ENCODE data around the gene CLEC4C. TPM values are rescaled to one million over a fixed set of nuclear protein-coding genes. Genes with fewer than 3 reads are reported as not detected.

CLEC4C gene
- total and polyA plus RNA-seq, 2 donors (not counting 1 experiment from before 2014, with no cell fraction given) = 0.39 to 1.4 TPM

DNA sequence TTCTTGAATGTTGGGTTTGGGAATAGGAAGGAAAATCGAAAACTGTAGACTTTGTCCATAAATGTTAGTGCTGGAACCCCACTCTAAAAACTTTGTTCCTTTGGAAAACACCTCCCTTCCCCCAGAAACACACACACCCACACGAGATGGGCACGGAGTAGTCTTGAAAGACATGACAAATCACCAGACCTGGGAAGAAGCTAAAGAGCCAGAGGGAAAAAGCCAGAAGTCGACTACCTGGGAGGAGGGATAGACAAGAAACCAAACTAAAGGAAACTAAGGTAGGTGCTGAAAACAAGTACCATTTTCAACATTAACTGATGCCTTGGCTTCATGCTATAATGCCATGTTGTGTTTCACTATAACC is 41.1 kb upstream of the CLEC4C start:
- ChIA-PET CTCF (interaction anchor here (2.1 kb wide), 1 partner anchor 18 kb away, joined by 4 read pairs; no protein-coding TSS in a partner anchor), POLR2A (no interaction called here)
- Histone ChIP-seq H3K27me3 (replicated peaks in 1 of 4; ENCODE audit: control extremely low read depth in 1 of 4, control insufficient read depth in 3 of 4, insufficient read depth in 4 of 4, low read length in 3 of 4) (no peaks in the 10 kb centered on the region), H3K79me2 (ENCODE audit: control insufficient read depth, insufficient read depth, low read length) (no peaks in the 10 kb centered on the region), H3K4me2 (replicated peaks; ENCODE audit: low read depth, low read length, poor library complexity, severe bottlenecking) (no peak overlapping the region), H3K27ac (ENCODE audit: low read length in 2 of 2) (no peak overlapping the region), H2AFZ (ENCODE audit: insufficient read depth, low read depth, low read length, poor library complexity, severe bottlenecking) (no peak overlapping the region), H3K9me3 (ENCODE audit: control extremely low read depth in 1 of 3, control insufficient read depth in 2 of 3, insufficient read depth in 1 of 3, low read length in 2 of 3) (no peaks in the 10 kb centered on the region), H4K20me1 (ENCODE audit: control insufficient read depth, insufficient read depth, low read length, poor library complexity, severe bottlenecking) (no peaks in the 10 kb centered on the region), H3K36me3 (replicated peaks in 1 of 2; ENCODE audit: control extremely low read depth in 1 of 2, control insufficient read depth in 1 of 2, extremely low read depth in 1 of 2, insufficient read depth in 2 of 2, low read length in 1 of 2) (no peaks in the 10 kb centered on the region), H3K9ac (ENCODE audit: low read length) (no peak overlapping the region), H3K4me1 (ENCODE audit: control insufficient read depth in 2 of 2, insufficient read depth in 2 of 2, low read length in 2 of 2) (no peaks in the 10 kb centered on the region), H3K4me3 (ENCODE audit: control extremely low read depth in 1 of 5, extremely low read depth in 1 of 5, insufficient read depth in 1 of 5, low read depth in 2 of 5, low read length in 4 of 5) (no peak overlapping the region)
- H3K4me3 Mint-ChIP-seq = no peak overlapping the region
- ATAC-seq (ENCODE audit: low read depth) (no peak), DNase-seq (no peak)
- H3K27ac Mint-ChIP-seq = no peak overlapping the region
- intact Hi-C loops (cut with micrococcal nuclease) = no loop called here
- H3K27me3 Mint-ChIP-seq = peaks cover 12% of the 10 kb centered on the region
- H3K4me1 Mint-ChIP-seq = no peaks in the 10 kb centered on the region
- H3K9me3 Mint-ChIP-seq (ENCODE audit: insufficient read depth) = no peaks in the 10 kb centered on the region
- no CpG with 5 or more reads among the region's 4 CpGs for WGBS (ENCODE audit: insufficient coverage)
- TF ChIP-seq, protein P1, sequence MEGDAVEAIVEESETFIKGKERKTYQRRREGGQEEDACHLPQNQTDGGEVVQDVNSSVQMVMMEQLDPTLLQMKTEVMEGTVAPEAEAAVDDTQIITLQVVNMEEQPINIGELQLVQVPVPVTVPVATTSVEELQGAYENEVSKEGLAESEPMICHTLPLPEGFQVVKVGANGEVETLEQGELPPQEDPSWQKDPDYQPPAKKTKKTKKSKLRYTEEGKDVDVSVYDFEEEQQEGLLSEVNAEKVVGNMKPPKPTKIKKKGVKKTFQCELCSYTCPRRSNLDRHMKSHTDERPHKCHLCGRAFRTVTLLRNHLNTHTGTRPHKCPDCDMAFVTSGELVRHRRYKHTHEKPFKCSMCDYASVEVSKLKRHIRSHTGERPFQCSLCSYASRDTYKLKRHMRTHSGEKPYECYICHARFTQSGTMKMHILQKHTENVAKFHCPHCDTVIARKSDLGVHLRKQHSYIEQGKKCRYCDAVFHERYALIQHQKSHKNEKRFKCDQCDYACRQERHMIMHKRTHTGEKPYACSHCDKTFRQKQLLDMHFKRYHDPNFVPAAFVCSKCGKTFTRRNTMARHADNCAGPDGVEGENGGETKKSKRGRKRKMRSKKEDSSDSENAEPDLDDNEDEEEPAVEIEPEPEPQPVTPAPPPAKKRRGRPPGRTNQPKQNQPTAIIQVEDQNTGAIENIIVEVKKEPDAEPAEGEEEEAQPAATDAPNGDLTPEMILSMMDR (IDR thresholded peaks at IDR 0.05) = no peak
- no peak for TF ChIP-seq EZH2 (IDR thresholded peaks at IDR 0.05; ENCODE audit: borderline replicate concordance, insufficient read depth, low read depth, low read length, poor library complexity, severe bottlenecking)

DNA sequence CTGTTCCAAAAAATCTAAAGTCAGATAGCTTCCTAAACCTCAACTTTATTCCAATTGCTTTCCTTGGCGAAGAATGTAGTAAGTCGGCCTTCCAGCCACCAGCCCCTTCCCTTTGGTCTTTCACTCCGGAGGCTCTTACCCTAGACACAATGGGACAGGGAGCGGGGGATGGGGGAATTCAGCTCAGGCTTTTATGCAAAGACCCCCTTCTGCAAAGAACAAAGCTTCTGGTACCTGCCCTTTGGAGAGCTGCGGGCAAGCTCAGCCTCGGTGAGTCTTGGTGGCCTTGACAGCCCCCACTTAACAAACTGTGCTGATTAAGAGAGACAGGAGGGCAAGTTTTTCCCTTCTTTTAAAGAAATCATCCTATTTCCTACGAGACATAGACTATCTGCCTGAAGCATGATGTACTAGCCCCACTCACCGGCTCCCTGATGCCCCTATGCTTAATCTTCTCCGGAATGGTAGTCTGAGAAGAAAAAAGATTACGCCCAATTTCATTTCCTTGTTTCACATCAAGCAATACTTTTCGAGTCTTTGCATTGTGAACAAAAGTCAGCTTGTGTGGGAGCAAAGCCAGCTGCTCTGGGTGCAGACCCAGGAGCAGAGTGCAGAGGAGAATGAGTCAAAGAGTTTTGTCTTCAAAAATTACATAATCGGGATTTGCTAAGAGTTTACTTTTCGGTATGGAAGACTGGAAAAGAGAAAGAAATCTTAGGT is 40.6 kb upstream of the CLEC4C start:
- H3K79me2 ChIP-seq (ENCODE audit: control insufficient read depth, insufficient read depth, low read length) = no peaks in the 10 kb centered on the region
- ATAC-seq (ENCODE audit: low read depth) (no peak), DNase-seq (no peak)
- Mint-ChIP-seq H3K4me3 (no peak overlapping the region), H3K27ac (no peak overlapping the region), H3K27me3 (peaks cover 12% of the 10 kb centered on the region), H3K4me1 (no peaks in the 10 kb centered on the region), H3K9me3 (ENCODE audit: insufficient read depth) (no peaks in the 10 kb centered on the region)
- H3K36me3 ChIP-seq (replicated peaks in 1 of 2; ENCODE audit: control extremely low read depth in 1 of 2, control insufficient read depth in 1 of 2, extremely low read depth in 1 of 2, insufficient read depth in 2 of 2, low read length in 1 of 2) = no peaks in the 10 kb centered on the region
- H2AFZ ChIP-seq (ENCODE audit: insufficient read depth, low read depth, low read length, poor library complexity, severe bottlenecking) = no peak overlapping the region
- intact Hi-C loops (cut with micrococcal nuclease) = no loop called here
- 90% methylated on average over 9 of the region's 13 CpGs for WGBS (ENCODE audit: insufficient coverage)
- no peak overlapping the region for H3K27ac ChIP-seq (ENCODE audit: low read length in 2 of 2)
- H3K4me3 ChIP-seq (ENCODE audit: control extremely low read depth in 1 of 5, extremely low read depth in 1 of 5, insufficient read depth in 1 of 5, low read depth in 2 of 5, low read length in 4 of 5) = no peak overlapping the region
- H3K27me3 ChIP-seq (replicated peaks in 1 of 4; ENCODE audit: control extremely low read depth in 1 of 4, control insufficient read depth in 3 of 4, insufficient read depth in 4 of 4, low read length in 3 of 4) = no peaks in the 10 kb centered on the region
- H3K4me2 ChIP-seq (replicated peaks; ENCODE audit: low read depth, low read length, poor library complexity, severe bottlenecking) = no peak overlapping the region
- no peaks in the 10 kb centered on the region for H4K20me1 ChIP-seq (ENCODE audit: control insufficient read depth, insufficient read depth, low read length, poor library complexity, severe bottlenecking)
- ChIA-PET CTCF (interaction anchor here (2.1 kb wide), 1 partner anchor 19 kb away, joined by 4 read pairs; no protein-coding TSS in a partner anchor), POLR2A (no interaction called here)
- no peaks in the 10 kb centered on the region for H3K9me3 ChIP-seq (ENCODE audit: control extremely low read depth in 1 of 3, control insufficient read depth in 2 of 3, insufficient read depth in 1 of 3, low read length in 2 of 3)
- TF ChIP-seq, protein P1 (IDR thresholded peaks at IDR 0.05) = no peak
- TF ChIP-seq EZH2 (IDR thresholded peaks at IDR 0.05; ENCODE audit: borderline replicate concordance, insufficient read depth, low read depth, low read length, poor library complexity, severe bottlenecking) = no peak
- H3K4me1 ChIP-seq (ENCODE audit: control insufficient read depth in 2 of 2, insufficient read depth in 2 of 2, low read length in 2 of 2) = no peaks in the 10 kb centered on the region
- H3K9ac ChIP-seq (ENCODE audit: low read length) = no peak overlapping the region

All from B cell (primary cell).